HG02973 (cell line): ENCODE data around the gene HSPBAP1.
"Not testable (repeated sequence)": the region's sequence is repeated elsewhere in the genome, so short reads cannot be mapped to it uniquely, and the experiment has no call there.

ENCODE experiments used
- ATAC-seq: cut with Tn5 transposase; IDR thresholded peaks from one replicate; pipeline ENCODE4 v1.9.1; 2021; ENCODE audit warnings: moderate library complexity; ENCODE audit not compliant: unreplicated experiment

HSPBAP1 gene

GRCh38 chr3:122786066-122786465, 7.6 kb downstream of the HSPBAP1 start:
- no peak for ATAC-seq

DNA sequence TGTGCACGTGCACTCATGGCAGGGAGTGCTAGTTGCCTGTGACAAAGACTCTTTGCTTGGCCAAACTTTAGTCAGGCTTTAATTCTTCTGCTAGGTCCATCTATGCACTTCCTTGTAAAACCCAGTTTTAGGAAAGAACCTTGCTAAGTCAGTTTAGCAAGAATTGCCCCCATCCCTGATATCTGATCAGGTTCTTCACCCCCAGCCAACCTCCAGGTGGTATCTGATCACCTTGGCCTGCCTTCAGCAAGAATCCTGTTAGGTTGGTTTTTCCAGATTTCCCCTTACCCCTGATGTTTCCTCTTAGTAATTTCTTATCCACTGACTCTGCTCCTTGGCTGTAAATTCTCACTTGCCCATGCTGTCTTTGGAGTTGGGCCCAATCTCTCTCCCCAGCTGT, 8.4 kb downstream of the HSPBAP1 start:
- ATAC-seq, result no peak

GRCh38 chr3:122784436-122784835, 9.2 kb downstream of the HSPBAP1 start:
- no peak for ATAC-seq

- no peak for ATAC-seq
Measured at GRCh38 chr3:122782804-122783203, 10.8 kb downstream of the HSPBAP1 start.

DNA sequence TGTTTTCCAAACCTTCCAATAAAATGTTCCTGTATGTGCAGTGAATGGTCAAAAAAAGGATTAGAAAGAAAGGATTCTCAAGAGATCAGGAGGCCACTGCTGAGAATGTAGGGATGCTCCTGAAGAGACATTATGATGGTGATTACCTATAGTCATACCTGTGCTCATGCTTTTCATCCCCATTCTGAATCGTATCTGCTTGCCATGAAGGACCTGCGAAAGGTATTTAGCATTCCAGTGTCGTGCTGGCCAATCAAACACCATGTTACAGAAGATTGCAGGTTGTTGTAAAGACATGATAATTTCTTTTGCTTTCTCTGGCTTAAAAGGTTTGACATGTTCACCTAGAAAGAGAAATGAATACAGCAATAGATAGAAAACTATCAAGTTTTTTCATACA, 16.1 kb downstream of the HSPBAP1 start:
- no peak for ATAC-seq

DNA sequence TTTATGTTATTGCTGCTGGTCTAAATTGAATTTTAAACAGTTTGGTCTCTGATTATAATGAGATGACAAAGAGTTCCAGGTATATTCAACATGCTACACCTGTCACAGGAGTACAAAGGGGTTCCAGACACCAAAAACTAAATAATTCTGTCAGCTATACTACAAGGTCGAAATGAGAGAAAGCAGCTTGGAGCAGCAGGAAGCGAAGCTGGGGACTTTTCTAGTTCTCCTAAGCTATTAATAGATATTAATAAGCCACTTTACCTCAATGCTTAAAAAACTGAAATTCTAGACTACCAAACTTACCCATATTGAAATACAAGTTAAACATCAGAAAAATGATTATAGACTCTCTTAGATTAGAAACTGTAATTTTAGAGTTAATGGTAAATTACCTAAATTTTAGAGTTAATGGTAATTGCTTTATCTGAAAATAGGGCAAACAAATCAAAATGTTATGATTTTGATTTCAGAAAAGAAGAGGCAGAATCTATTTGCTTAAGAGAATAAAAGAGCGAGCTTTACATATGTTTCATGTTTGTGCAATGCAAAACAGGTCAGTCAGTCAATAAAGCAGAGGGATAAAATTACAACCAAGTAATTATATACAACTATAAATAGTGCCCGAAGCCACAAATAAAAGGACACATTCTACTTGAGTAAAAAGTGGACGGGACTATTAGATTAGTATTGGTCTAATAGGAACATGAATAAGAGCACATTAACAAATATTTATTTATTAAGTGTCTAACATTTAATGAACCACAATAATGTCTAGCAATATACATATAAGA, 16.8 kb downstream of the HSPBAP1 start:
- no peak for ATAC-seq

DNA sequence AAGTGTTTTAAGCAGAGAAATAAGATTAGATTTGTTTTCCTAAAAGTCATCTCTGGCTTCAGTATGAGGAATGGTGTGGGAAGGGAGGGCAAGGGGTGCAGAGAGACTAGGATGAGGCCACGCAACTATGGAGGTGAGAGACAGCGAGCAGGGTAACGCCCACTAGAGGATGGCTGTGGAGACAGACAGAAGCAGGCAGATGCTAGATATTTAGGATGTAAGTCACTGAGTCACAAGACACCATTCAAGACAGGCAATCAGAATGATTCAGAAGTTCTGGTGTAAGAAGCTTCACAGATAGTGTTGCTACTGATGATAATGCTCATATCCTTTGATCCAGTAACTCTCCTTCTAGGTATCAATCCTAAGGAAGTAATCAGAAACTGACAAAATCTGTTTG, 19.1 kb downstream of the HSPBAP1 start:
- no peak for ATAC-seq

- no peak for ATAC-seq
Measured at GRCh38 chr3:122773944-122774509, 19.6 kb downstream of the HSPBAP1 start.

GRCh38 chr3:122772827-122773226, 20.8 kb downstream of the HSPBAP1 start:
- no peak for ATAC-seq

DNA sequence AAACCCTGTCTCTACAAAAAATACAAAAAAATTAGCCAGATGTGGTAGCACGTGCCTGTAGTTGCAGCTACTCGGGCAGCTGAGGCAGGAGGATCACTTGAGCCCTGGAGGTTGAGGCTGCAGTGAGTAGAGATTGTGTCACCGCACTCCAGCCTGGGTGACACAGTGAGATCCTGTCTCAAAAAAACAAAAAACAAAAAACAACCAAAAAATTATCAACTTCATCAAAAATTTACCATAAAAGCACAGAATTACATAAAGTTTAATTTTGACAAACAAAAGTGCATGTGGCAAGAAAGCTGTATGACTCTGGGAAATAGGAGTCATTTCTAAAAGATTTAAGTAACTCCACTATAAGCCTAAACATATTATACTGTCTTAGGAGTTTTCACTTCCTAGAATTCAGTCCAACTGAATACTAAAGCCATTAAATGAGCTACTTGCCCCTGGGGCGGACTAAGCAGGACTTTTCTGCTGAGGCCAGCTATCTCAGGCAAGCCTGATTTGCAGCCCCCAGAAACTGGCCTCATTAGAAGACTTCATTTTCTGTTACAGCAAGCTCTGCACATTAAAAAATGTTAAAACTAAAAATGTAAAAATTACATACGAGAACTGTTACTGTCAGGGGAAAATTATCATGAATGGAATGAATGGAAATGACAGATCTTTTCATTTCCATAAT, 23.0 kb downstream of the HSPBAP1 start:
- no peak for ATAC-seq

GRCh38 chr3:122767540-122768372, 25.9 kb downstream of the HSPBAP1 start:
- no peak for ATAC-seq

DNA sequence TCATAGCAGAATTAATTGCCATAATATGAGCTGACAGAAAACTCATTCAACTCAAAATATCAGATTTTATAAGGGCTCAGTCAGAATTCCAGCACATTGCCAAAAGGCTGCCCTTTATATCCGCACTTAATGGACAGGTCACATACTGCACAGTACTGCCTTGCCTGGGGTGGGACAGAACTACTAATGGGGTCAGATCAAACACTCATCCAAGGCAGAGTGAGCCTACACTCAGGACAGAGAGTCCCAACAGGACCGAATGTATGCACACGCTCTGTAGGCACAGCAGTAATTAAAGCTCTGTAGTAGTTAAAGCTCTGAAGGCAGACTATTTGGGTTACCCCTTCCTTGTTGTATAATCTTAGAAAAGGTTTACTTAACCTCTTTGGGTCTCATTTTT, 27.2 kb downstream of the HSPBAP1 start:
- ATAC-seq, result no peak

DNA sequence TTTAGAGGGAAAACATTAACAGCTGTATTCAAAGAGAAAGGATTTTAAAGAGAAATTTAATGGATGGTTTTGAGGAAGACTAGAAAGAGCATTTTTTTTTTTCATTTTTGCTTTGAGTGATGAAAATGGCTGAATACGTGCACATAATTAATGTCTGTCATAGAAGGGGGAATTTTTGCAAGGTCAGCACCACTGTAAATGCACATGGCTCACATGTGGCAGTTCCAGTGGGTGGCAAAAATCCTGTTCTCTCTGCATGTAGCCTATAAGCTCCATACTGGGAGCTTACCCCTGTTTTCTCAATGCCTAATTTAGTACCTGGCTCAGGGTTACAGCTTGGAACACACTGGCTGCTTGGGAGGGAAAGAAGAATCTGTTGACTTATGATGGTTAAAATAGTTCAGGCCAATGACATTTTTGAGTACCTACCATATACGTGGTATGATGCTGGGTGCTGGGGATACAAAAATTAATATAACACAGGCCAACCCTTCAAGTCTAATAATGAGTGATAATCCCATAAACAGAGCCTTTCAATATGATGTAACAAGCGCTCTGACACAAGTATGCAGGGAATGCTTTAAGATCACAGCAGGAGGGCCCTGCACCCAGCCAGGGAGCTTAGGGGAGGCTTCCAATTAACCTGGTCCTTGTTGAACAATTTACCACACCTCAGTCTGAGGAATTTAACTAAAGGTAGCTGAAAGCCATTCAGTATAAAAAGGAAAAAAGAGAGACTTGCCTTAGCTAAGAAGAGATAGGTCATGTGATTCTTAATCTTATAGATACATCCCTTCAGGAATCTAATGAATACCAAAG, 33.0 kb downstream of the HSPBAP1 start:
- ATAC-seq, result no peak

DNA sequence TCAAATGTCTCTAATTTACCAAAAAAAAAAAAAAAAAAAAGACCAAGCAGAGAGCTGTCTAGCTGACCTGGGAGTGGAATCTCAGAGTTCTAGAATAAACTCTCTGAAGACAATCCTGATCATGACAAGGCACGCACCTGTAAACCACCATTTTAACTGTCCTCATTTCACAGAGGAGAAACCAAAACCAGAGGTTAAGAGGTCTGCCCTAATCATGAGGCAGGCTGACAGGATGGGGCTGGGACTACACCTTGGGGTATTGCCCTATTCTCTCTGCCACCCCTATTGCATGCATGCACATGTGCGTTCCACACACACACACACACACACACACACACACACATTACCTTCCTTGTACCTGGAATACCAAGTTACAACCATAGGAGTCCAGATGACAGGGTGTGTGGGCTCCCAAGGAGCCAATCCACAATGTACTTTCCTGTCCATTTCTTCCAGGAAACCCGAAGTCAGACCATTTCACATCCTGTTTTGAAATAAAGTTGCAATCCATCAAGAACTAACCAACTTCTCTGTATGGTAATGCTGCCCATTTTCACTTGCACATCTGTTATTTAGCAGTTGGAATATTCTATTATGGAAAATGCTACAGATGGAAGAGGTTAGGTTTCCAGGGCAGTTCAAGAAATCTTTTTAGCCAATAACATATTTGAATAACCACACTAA, 34.6 kb downstream of the HSPBAP1 start:
- ATAC-seq, result no peak

- no peak for ATAC-seq
Measured at GRCh38 chr3:122755491-122755890, 38.1 kb downstream of the HSPBAP1 start.

GRCh38 chr3:122754929-122755328, 38.7 kb downstream of the HSPBAP1 start:
- ATAC-seq, result no peak

DNA sequence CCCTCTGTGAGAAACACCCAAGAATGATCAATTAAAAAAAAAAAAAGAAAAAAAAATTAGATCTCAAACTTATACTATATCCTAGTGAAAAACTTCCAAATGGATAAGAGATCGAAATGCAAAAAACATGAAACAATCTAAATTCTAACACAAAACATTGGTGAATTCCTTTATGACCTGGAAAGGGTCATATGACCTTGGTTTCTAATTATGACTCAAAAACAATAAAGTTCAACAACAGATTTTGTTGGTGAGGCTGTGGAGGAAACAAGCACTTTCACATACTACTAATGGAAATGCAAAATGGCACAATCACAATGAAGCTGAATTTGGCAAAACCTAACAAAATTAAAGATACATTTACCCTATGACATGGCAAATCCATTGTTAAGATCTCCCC, 45.3 kb downstream of the HSPBAP1 start:
- ATAC-seq, result no peak

- not testable (repeated sequence) for ATAC-seq
Measured at GRCh38 chr3:122747295-122747694, 46.3 kb downstream of the HSPBAP1 start.

GRCh38 chr3:122745369-122746021, 48.1 kb downstream of the HSPBAP1 start:
- ATAC-seq, result no peak
